ENCODE measurements around the gene BSN. TPM values are rescaled to one million over a fixed set of nuclear protein-coding genes. Genes with fewer than 3 reads are reported as not detected.

Gene BSN
- total RNA-seq, 5 donors from 2014 or later (not counting 1 experiment from before 2014, with no cell fraction given) = 0.08 to 0.44 (median 0.32) TPM

GRCh38 chr3:49628249-49628648, 74.0 kb downstream of the BSN start:
- POLR2A ChIA-PET = no interaction called here
- DNase-seq = no peak
- peaks cover 3% of the 10 kb centered on the region for H3K36me3 Mint-ChIP-seq
- Histone ChIP-seq H3K4me3 (ENCODE audit: control insufficient read depth in 1 of 2, extremely low read depth in 1 of 2, low read length in 1 of 2) (no peak overlapping the region), H3K9me3 (no peaks in the 10 kb centered on the region), H3K27me3 (replicated peaks in 1 of 2; ENCODE audit: control insufficient read depth in 2 of 2, extremely low read depth in 1 of 2, insufficient read depth in 2 of 2, low read length in 1 of 2) (peaks cover 0 to 34% of the 10 kb centered on the region in 2 experiments), H3K27ac (ENCODE audit: low read length) (no peak overlapping the region), H3K36me3 (ENCODE audit: control insufficient read depth in 2 of 2, extremely low read depth in 1 of 2, insufficient read depth in 1 of 2, low read length in 1 of 2) (no peaks in the 10 kb centered on the region), H3K4me1 (ENCODE audit: control insufficient read depth in 1 of 2, extremely low read depth in 1 of 2, insufficient read depth in 2 of 2, low read length in 2 of 2) (no peaks in the 10 kb centered on the region)
- ATAC-seq (replicated peaks in 1 of 4) = no peak
- no peaks in the 10 kb centered on the region for H3K4me1 Mint-ChIP-seq
- no peak overlapping the region for H3K4me3 Mint-ChIP-seq
- 100% methylated on average over 1 of the region's 2 CpGs for whole genome bisulfite sequencing (ENCODE audit: insufficient coverage)
- H3K27ac Mint-ChIP-seq = no peak overlapping the region
- H3K9me3 Mint-ChIP-seq = no peaks in the 10 kb centered on the region
- CTCF ChIA-PET = no interaction called here
- H3K27me3 Mint-ChIP-seq = peaks cover 7 to 14% of the 10 kb centered on the region in 2 donors

GRCh38 chr3:49629451-49629850, 75.2 kb downstream of the BSN start:
- no peaks in the 10 kb centered on the region for H3K36me3 ChIP-seq (ENCODE audit: control insufficient read depth in 2 of 2, extremely low read depth in 1 of 2, insufficient read depth in 1 of 2, low read length in 1 of 2)
- H3K4me1 Mint-ChIP-seq = no peaks in the 10 kb centered on the region
- no peak overlapping the region for H3K27ac ChIP-seq (ENCODE audit: low read length)
- no peak overlapping the region for H3K4me3 Mint-ChIP-seq
- ChIA-PET CTCF (no interaction called here), POLR2A (no interaction called here)
- no peaks in the 10 kb centered on the region for H3K4me1 ChIP-seq (ENCODE audit: control insufficient read depth in 1 of 2, extremely low read depth in 1 of 2, insufficient read depth in 2 of 2, low read length in 2 of 2)
- H3K9me3 ChIP-seq = no peaks in the 10 kb centered on the region
- H3K36me3 Mint-ChIP-seq = peaks cover 3% of the 10 kb centered on the region
- no peak overlapping the region for H3K27ac Mint-ChIP-seq
- H3K27me3 ChIP-seq (replicated peaks in 1 of 2; ENCODE audit: control insufficient read depth in 2 of 2, extremely low read depth in 1 of 2, insufficient read depth in 2 of 2, low read length in 1 of 2) = peaks cover 0 to 34% of the 10 kb centered on the region in 2 experiments
- no peak for ATAC-seq (replicated peaks in 1 of 4)
- no peaks in the 10 kb centered on the region for H3K9me3 Mint-ChIP-seq
- WGBS (ENCODE audit: insufficient coverage) = 90% methylated on average over 3 of the region's 4 CpGs
- peaks cover 7 to 14% of the 10 kb centered on the region in 2 donors for H3K27me3 Mint-ChIP-seq
- no peak for DNase-seq
- H3K4me3 ChIP-seq (ENCODE audit: control insufficient read depth in 1 of 2, extremely low read depth in 1 of 2, low read length in 1 of 2) = no peak overlapping the region

DNA sequence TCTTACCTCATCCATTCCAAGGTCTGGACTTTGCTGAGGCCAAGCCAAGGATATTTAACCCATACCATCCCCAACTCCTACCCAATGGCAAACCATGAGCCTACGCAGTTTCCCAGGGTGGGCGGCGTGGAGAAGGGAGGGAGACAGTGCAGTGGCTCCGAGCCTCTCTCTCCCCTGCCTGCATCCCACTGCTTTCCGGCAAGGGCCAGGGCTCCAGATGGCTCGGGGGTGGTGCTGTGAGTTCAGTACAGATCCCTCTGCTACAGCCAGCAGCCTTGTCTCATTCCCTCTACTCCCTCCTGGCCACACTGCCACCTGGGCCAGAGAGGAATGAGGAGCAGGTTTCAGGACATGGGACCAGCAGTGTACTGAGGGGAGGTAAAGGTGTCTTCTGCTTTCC, 75.6 kb downstream of the BSN start:
- H3K27ac Mint-ChIP-seq = no peak overlapping the region
- H3K4me1 Mint-ChIP-seq = no peaks in the 10 kb centered on the region
- DNase-seq = no peak
- no peaks in the 10 kb centered on the region for H3K36me3 ChIP-seq (ENCODE audit: control insufficient read depth in 2 of 2, extremely low read depth in 1 of 2, insufficient read depth in 1 of 2, low read length in 1 of 2)
- H3K27ac ChIP-seq (ENCODE audit: low read length) = no peak overlapping the region
- H3K4me3 Mint-ChIP-seq = no peak overlapping the region
- H3K9me3 Mint-ChIP-seq = no peaks in the 10 kb centered on the region
- no peak for ATAC-seq (replicated peaks in 1 of 4)
- POLR2A ChIA-PET = no interaction called here
- H3K9me3 ChIP-seq = no peaks in the 10 kb centered on the region
- H3K4me3 ChIP-seq (ENCODE audit: control insufficient read depth in 1 of 2, extremely low read depth in 1 of 2, low read length in 1 of 2) = no peak overlapping the region
- no peaks in the 10 kb centered on the region for H3K4me1 ChIP-seq (ENCODE audit: control insufficient read depth in 1 of 2, extremely low read depth in 1 of 2, insufficient read depth in 2 of 2, low read length in 2 of 2)
- WGBS (ENCODE audit: insufficient coverage) = no CpG with 5 or more reads among the region's 6 CpGs
- peaks cover 3% of the 10 kb centered on the region for H3K36me3 Mint-ChIP-seq
- peaks cover 0 to 34% of the 10 kb centered on the region in 2 experiments for H3K27me3 ChIP-seq (replicated peaks in 1 of 2; ENCODE audit: control insufficient read depth in 2 of 2, extremely low read depth in 1 of 2, insufficient read depth in 2 of 2, low read length in 1 of 2)
- CTCF ChIA-PET = no interaction called here
- H3K27me3 Mint-ChIP-seq = peaks cover 7 to 14% of the 10 kb centered on the region in 2 donors

- Histone ChIP-seq H3K36me3 (ENCODE audit: control insufficient read depth in 2 of 2, extremely low read depth in 1 of 2, insufficient read depth in 1 of 2, low read length in 1 of 2) (no peaks in the 10 kb centered on the region), H3K27ac (ENCODE audit: low read length) (no peak overlapping the region), H3K27me3 (replicated peaks in 1 of 2; ENCODE audit: control insufficient read depth in 2 of 2, extremely low read depth in 1 of 2, insufficient read depth in 2 of 2, low read length in 1 of 2) (peaks cover 0 to 34% of the 10 kb centered on the region in 2 experiments), H3K9me3 (no peaks in the 10 kb centered on the region), H3K4me1 (ENCODE audit: control insufficient read depth in 1 of 2, extremely low read depth in 1 of 2, insufficient read depth in 2 of 2, low read length in 2 of 2) (no peaks in the 10 kb centered on the region), H3K4me3 (ENCODE audit: control insufficient read depth in 1 of 2, extremely low read depth in 1 of 2, low read length in 1 of 2) (no peak overlapping the region)
- no peaks in the 10 kb centered on the region for H3K4me1 Mint-ChIP-seq
- H3K27me3 Mint-ChIP-seq = peaks cover 7 to 14% of the 10 kb centered on the region in 2 donors
- H3K9me3 Mint-ChIP-seq = no peaks in the 10 kb centered on the region
- CTCF ChIA-PET = no interaction called here
- DNase-seq (no peak), ATAC-seq (replicated peaks in 1 of 4) (no peak)
- no peak overlapping the region for H3K4me3 Mint-ChIP-seq
- peaks cover 3% of the 10 kb centered on the region for H3K36me3 Mint-ChIP-seq
- no peak overlapping the region for H3K27ac Mint-ChIP-seq
- POLR2A ChIA-PET = no interaction called here
- WGBS (ENCODE audit: insufficient coverage) = 88% methylated on average over 1 of the region's 1 CpG
These were observed 76.5 kb downstream of the BSN start for GRCh38 chr3:49630784-49631183.

GRCh38 chr3:49634736-49635135, 80.5 kb downstream of the BSN start:
- Mint-ChIP-seq H3K9me3 (no peaks in the 10 kb centered on the region), H3K27ac (no peak overlapping the region), H3K4me3 (no peak overlapping the region), H3K36me3 (peaks cover 3% of the 10 kb centered on the region), H3K27me3 (peaks cover 7 to 14% of the 10 kb centered on the region in 2 donors), H3K4me1 (no peaks in the 10 kb centered on the region)
- H3K27me3 ChIP-seq (replicated peaks in 1 of 2; ENCODE audit: control insufficient read depth in 2 of 2, extremely low read depth in 1 of 2, insufficient read depth in 2 of 2, low read length in 1 of 2) = peaks cover 0 to 28% of the 10 kb centered on the region in 2 experiments
- H3K27ac ChIP-seq (ENCODE audit: low read length) = no peak overlapping the region
- ATAC-seq (replicated peaks in 1 of 4) (no peak), DNase-seq (no peak)
- H3K9me3 ChIP-seq = no peaks in the 10 kb centered on the region
- ChIA-PET POLR2A (no interaction called here), CTCF (no interaction called here)
- no peak overlapping the region for H3K4me3 ChIP-seq (ENCODE audit: control insufficient read depth in 1 of 2, extremely low read depth in 1 of 2, low read length in 1 of 2)
- H3K4me1 ChIP-seq (ENCODE audit: control insufficient read depth in 1 of 2, extremely low read depth in 1 of 2, insufficient read depth in 2 of 2, low read length in 2 of 2) = no peaks in the 10 kb centered on the region
- H3K36me3 ChIP-seq (ENCODE audit: control insufficient read depth in 2 of 2, extremely low read depth in 1 of 2, insufficient read depth in 1 of 2, low read length in 1 of 2) = no peaks in the 10 kb centered on the region
- WGBS (ENCODE audit: insufficient coverage) = 100% methylated on average over 1 of the region's 3 CpGs

DNA sequence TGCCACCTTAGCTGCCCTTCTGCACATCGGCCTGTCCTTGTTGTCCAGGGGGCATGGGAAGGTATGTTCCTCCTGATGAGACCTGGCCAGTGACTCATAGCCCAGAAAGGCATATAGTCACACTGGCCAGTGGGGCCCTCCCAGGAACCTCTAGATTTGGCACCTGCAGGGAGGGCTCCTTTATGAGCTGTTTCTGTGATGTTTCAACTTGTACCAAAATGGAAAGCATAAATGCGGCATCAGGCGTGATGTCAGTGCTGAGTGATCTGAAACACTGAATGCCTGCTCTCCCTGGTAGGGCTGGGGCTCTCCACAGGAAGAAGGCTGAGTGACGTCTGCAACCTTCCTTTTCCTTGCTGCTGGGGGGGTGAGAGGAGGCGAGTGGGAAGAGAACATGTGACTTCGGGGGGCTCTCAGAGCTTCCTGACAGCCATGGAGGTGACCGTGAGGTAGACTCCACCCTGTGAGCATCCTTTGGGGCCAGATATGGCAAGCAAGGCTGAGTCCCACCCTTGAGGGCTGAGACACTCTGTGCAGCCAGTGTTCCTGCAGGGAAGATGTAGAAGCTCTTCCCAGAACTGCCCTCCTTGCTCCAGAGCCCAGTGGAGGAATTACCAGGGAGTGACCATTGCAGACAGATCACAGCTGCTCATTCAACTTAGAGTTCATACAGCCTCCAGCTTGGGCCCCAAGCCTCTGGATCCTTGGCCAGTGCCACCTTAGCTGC, 82.8 kb downstream of the BSN start:
- DNase-seq = no peak
- Histone ChIP-seq H3K27ac (ENCODE audit: low read length) (no peak overlapping the region), H3K36me3 (ENCODE audit: control insufficient read depth in 2 of 2, extremely low read depth in 1 of 2, insufficient read depth in 1 of 2, low read length in 1 of 2) (no peaks in the 10 kb centered on the region), H3K9me3 (no peaks in the 10 kb centered on the region), H3K27me3 (replicated peaks in 1 of 2; ENCODE audit: control insufficient read depth in 2 of 2, extremely low read depth in 1 of 2, insufficient read depth in 2 of 2, low read length in 1 of 2) (peaks cover 0 to 14% of the 10 kb centered on the region in 2 experiments), H3K4me3 (ENCODE audit: control insufficient read depth in 1 of 2, extremely low read depth in 1 of 2, low read length in 1 of 2) (no peak overlapping the region), H3K4me1 (ENCODE audit: control insufficient read depth in 1 of 2, extremely low read depth in 1 of 2, insufficient read depth in 2 of 2, low read length in 2 of 2) (no peaks in the 10 kb centered on the region)
- ChIA-PET CTCF (no interaction called here), POLR2A (no interaction called here)
- H3K27me3 Mint-ChIP-seq = peaks cover 0 to under 1% of the 10 kb centered on the region in 2 donors
- H3K27ac Mint-ChIP-seq = no peak overlapping the region
- no peaks in the 10 kb centered on the region for H3K36me3 Mint-ChIP-seq
- WGBS (ENCODE audit: insufficient coverage) = 60% methylated on average over 6 of the region's 7 CpGs
- no peak for ATAC-seq (replicated peaks in 1 of 4)
- H3K4me1 Mint-ChIP-seq = no peaks in the 10 kb centered on the region
- no peak overlapping the region for H3K4me3 Mint-ChIP-seq
- no peaks in the 10 kb centered on the region for H3K9me3 Mint-ChIP-seq

DNA sequence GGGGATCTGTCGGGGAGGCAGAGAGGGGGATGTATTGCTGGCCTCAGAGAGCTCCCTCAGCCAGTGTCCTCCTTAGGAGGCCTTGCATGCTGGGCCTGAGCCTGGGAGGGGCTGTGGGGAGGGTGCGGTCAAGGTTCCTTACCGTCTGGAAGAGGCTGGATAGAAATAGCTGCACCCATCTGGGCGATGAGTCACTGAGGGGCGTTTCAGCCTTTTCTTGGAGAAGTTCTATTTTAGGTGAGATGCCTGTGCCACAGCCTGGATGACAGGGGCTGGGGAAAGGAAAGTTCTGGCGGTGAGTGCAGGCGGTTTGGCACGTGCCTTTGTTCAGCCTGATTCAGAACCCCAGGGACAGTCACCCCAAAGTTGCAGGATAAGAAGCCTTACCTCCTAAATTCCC, 84.2 kb downstream of the BSN start:
- DNase-seq (no peak), ATAC-seq (replicated peaks in 1 of 4) (no peak)
- WGBS (ENCODE audit: insufficient coverage) = 47% methylated on average over 5 of the region's 8 CpGs
- Histone ChIP-seq H3K36me3 (ENCODE audit: control insufficient read depth in 2 of 2, extremely low read depth in 1 of 2, insufficient read depth in 1 of 2, low read length in 1 of 2) (no peaks in the 10 kb centered on the region), H3K9me3 (no peaks in the 10 kb centered on the region), H3K27ac (ENCODE audit: low read length) (no peak overlapping the region), H3K27me3 (replicated peaks in 1 of 2; ENCODE audit: control insufficient read depth in 2 of 2, extremely low read depth in 1 of 2, insufficient read depth in 2 of 2, low read length in 1 of 2) (peaks cover 0 to 10% of the 10 kb centered on the region in 2 experiments), H3K4me1 (ENCODE audit: control insufficient read depth in 1 of 2, extremely low read depth in 1 of 2, insufficient read depth in 2 of 2, low read length in 2 of 2) (no peaks in the 10 kb centered on the region), H3K4me3 (ENCODE audit: control insufficient read depth in 1 of 2, extremely low read depth in 1 of 2, low read length in 1 of 2) (no peak overlapping the region)
- Mint-ChIP-seq H3K4me3 (no peak overlapping the region), H3K27me3 (no peaks in the 10 kb centered on the region), H3K27ac (no peak overlapping the region), H3K4me1 (no peaks in the 10 kb centered on the region), H3K9me3 (no peaks in the 10 kb centered on the region), H3K36me3 (no peaks in the 10 kb centered on the region)
- CTCF ChIA-PET = no interaction called here
- POLR2A ChIA-PET = no interaction called here

All from T-cell (primary cell).